GM12878 (cell line): ENCODE results near the gene MT4. TPM values are rescaled to one million over a fixed set of nuclear protein-coding genes. Genes with fewer than 3 reads are reported as not detected.

Experiments
- ATF2 ChIP-seq: IDR thresholded peaks from 2 replicates; pipeline ENCODE4 v1.6.1; 2012; ENCODE audit warnings: low read length, inconsistent platforms
- BHLHE40 ChIP-seq, 2 experiments: fragments of 450-650 bp in 1 of 2; IDR thresholded peaks; 2 replicates each; pipeline ENCODE4 v1.6.1; 2011 to 2017; ENCODE audit warnings: low read depth in 2 of 2, borderline replicate concordance in 1 of 2, improper control_type of control experiment in 1 of 2, low read length in 1 of 2, mild to moderate bottlenecking in 1 of 2
- BRCA1 ChIP-seq: IDR thresholded peaks from 2 replicates; pipeline ENCODE4 v1.6.1; 2011; ENCODE audit warnings: low read depth, low read length, improper control_type of control experiment
- CHD1 ChIP-seq: IDR thresholded peaks from 2 replicates; pipeline ENCODE4 v1.6.1; 2012; ENCODE audit warnings: low read depth, low read length, improper control_type of control experiment
- CTCF ChIP-seq, 3 experiments: IDR thresholded peaks in 2 of 3; conservative IDR thresholded peaks in 1 of 3; 2 replicates each; pipeline ENCODE4 v1.5.1; 2011; ENCODE audit warnings: low read depth in 3 of 3, low read length in 3 of 3, mild to moderate bottlenecking in 3 of 3, control low read depth in 2 of 3, moderate library complexity in 2 of 3, inconsistent platforms in 1 of 3, mixed read lengths in 1 of 3; ENCODE audit not compliant: control insufficient read depth in 2 of 3, insufficient read depth in 1 of 3; ENCODE audit errors: extremely low read depth in 1 of 3
- IKZF2 ChIP-seq, 2 experiments: fragments of 450-650 bp; IDR thresholded peaks; 2 replicates each; pipeline ENCODE4 v1.6.1; 2017; ENCODE audit warnings: mild to moderate bottlenecking in 2 of 2, moderate library complexity in 2 of 2
- KAT2A ChIP-seq: conservative IDR thresholded peaks from 2 replicates; pipeline ENCODE4 v1.6.1; 2011; ENCODE audit warnings: low read depth, low read length; ENCODE audit not compliant: control insufficient read depth
- MAX ChIP-seq: IDR thresholded peaks from 2 replicates; pipeline ENCODE4 v1.6.1; 2012; ENCODE audit warnings: low read depth, low read length, improper control_type of control experiment
- NR2C2 ChIP-seq: IDR thresholded peaks from 2 replicates; pipeline ENCODE4 v1.6.1; 2011; ENCODE audit warnings: borderline replicate concordance, low read depth; ENCODE audit not compliant: control insufficient read depth, insufficient read length
- PKNOX1 ChIP-seq: fragments of 450-650 bp; IDR thresholded peaks from 2 replicates; pipeline ENCODE4 v1.6.1; 2016; ENCODE audit warnings: mild to moderate bottlenecking
- RAD21 ChIP-seq: IDR thresholded peaks from 2 replicates; pipeline ENCODE4 v1.6.1; 2011; ENCODE audit warnings: mild to moderate bottlenecking, low read depth, low read length, moderate library complexity; ENCODE audit not compliant: insufficient read depth
- RAD51 ChIP-seq: fragments of 450-650 bp; IDR thresholded peaks from 2 replicates; pipeline ENCODE4 v1.6.1; 2016; ENCODE audit warnings: moderate library complexity, mild to moderate bottlenecking, inconsistent platforms
- RB1 ChIP-seq: fragments of 450-650 bp; formaldehyde crosslinking; IDR thresholded peaks from 2 replicates; pipeline ENCODE4 v1.6.1; 2017; ENCODE audit warnings: mild to moderate bottlenecking, borderline replicate concordance
- RFX5 ChIP-seq: IDR thresholded peaks from 2 replicates; pipeline ENCODE4 v1.6.1; 2011; ENCODE audit warnings: low read depth, low read length, improper control_type of control experiment
- SMARCA5 ChIP-seq: fragments of 450-650 bp; IDR thresholded peaks from 2 replicates; pipeline ENCODE4 v1.6.1; 2017; ENCODE audit warnings: mild to moderate bottlenecking
- SMC3 ChIP-seq: IDR thresholded peaks from 2 replicates; pipeline ENCODE4 v1.6.1; 2011; ENCODE audit warnings: low read length, improper control_type of control experiment, borderline replicate concordance
- SP1 ChIP-seq: IDR thresholded peaks from one replicate; pipeline ENCODE4 v1.6.1; 2011; ENCODE audit warnings: low read depth, low read length
- ZBED1 ChIP-seq: IDR thresholded peaks from 2 replicates; pipeline ENCODE4 v1.6.1; 2016; ENCODE audit warnings: borderline replicate concordance
- ZNF207 ChIP-seq: fragments of 450-650 bp; IDR thresholded peaks from 2 replicates; pipeline ENCODE4 v1.6.1; 2014; ENCODE audit warnings: antibody characterized with exemption, mild to moderate bottlenecking, borderline replicate concordance
- ZSCAN29 ChIP-seq: fragments of 450-650 bp; IDR thresholded peaks from 2 replicates; pipeline ENCODE4 v1.6.1; 2017; ENCODE audit warnings: mild to moderate bottlenecking, moderate library complexity
- ZZZ3 ChIP-seq: IDR thresholded peaks from 2 replicates; pipeline ENCODE4 v1.6.1; 2011; ENCODE audit warnings: low read depth; ENCODE audit not compliant: control insufficient read depth, insufficient read length
- polyA plus RNA-seq, 11 experiments: library from polyadenylated mRNA; depleted of rRNA in 4 of 11; unstranded in 6 of 11; stranded (reverse) in 5 of 11; fragments of >200 nt; fragmentation: Nextera tagmentation in 4 of 11; fragmentation: Illumina TruSeq in 1 of 11; extraction: Ambion mirVana in 4 of 11; extraction: Trizol in 1 of 11; gene quantifications; 1 replicate in 1 of 11; 2 replicates in 10 of 11; pipeline versions ENCODE4 v1.2.1 to v1.2.3, GENCODE V29; 2011 to 2016; ENCODE audit warnings: inconsistent platforms in 2 of 11, missing spikeins in 2 of 11, low read depth in 1 of 11
- total RNA-seq, 4 experiments: library from RNA; depleted of rRNA in 3 of 4; stranded (reverse); fragments of >200 nt in 3 of 4; fragmentation: Illumina TruSeq in 1 of 4; extraction: Trizol in 1 of 4; gene quantifications; 2 replicates each; pipeline versions ENCODE4 v1.2.1 to v1.2.3, GENCODE V29; 2013 to 2021
- TF ChIP-seq, protein P1 (sequence below): IDR thresholded peaks from 2 replicates; pipeline ENCODE4 v1.6.1; 2012; ENCODE audit warnings: low read depth, low read length, improper control_type of control experiment

The MT4 gene
- total and polyA plus RNA-seq, 10 of the 15 experiments (the other 5 are each of a cell fraction or from before 2014, with no cell fraction given): not detected

GRCh38 chr16:56576585-56577299 lies 11.9 kb downstream of the MT4 start (continued):
- TF ChIP-seq MAX: no peak
- peak; percentile 89 to 96 (median 95) for TF ChIP-seq CTCF (IDR thresholded peaks at IDR 0.05 in 2 of 3, conservative IDR thresholded peaks at IDR 0.05 in 1 of 3; ENCODE audit: control insufficient read depth in 2 of 3, extremely low read depth in 1 of 3, insufficient read depth in 1 of 3, low read depth in 3 of 3, low read length in 3 of 3)
- no peak for TF ChIP-seq KAT2A
- no peak for TF ChIP-seq RAD51
- no peak for TF ChIP-seq ZSCAN29
- no peak for TF ChIP-seq ATF2
- TF ChIP-seq RB1: peak; percentile 58; the same call in 1 of the 2 replicates
- no peak for TF ChIP-seq ZZZ3
- 0 out of 4 replicates have a peak, but pooled peaks of 1 of the 2 experiments have one; percentile 23 for TF ChIP-seq BHLHE40 (IDR thresholded peaks at IDR 0.05; ENCODE audit: borderline replicate concordance in 1 of 2, low read depth in 2 of 2, low read length in 1 of 2)
- TF ChIP-seq NR2C2: no peak
- TF ChIP-seq IKZF2 (IDR thresholded peaks at IDR 0.05): no peak
- no peak for TF ChIP-seq PKNOX1
- TF ChIP-seq RFX5: no peak
- no peak for TF ChIP-seq BRCA1
- TF ChIP-seq SMARCA5: peak; percentile 60; the same call in 1 of the 2 replicates
- no peak for TF ChIP-seq ZBED1
- peak; percentile 91 for TF ChIP-seq SMC3
- 0 out of 2 replicates have a peak, but pooled peaks have one; percentile 56 for TF ChIP-seq ZNF207
- no peak for TF ChIP-seq CHD1
- TF ChIP-seq, protein P1, sequence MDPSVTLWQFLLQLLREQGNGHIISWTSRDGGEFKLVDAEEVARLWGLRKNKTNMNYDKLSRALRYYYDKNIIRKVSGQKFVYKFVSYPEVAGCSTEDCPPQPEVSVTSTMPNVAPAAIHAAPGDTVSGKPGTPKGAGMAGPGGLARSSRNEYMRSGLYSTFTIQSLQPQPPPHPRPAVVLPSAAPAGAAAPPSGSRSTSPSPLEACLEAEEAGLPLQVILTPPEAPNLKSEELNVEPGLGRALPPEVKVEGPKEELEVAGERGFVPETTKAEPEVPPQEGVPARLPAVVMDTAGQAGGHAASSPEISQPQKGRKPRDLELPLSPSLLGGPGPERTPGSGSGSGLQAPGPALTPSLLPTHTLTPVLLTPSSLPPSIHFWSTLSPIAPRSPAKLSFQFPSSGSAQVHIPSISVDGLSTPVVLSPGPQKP: no peak
- TF ChIP-seq RAD21: peak; percentile 95
- no peak for TF ChIP-seq SP1
